Measurements from ENCODE around the gene PLEKHG5. TPM values are rescaled to one million over a fixed set of nuclear protein-coding genes. Genes with fewer than 3 reads are reported as not detected.

PLEKHG5 gene
- total and polyA plus RNA-seq, 10 of the 15 experiments (the other 5 are each of a cell fraction or from before 2014, with no cell fraction given), result 0.04 to 1.1 (median 0.18) TPM; not detected in 1

- TF ChIP-seq ZBTB11 (CRISPR knock-in tag; IDR thresholded peaks at IDR 0.05), result no peak
- no peak for TF ChIP-seq NFXL1 (IDR thresholded peaks at IDR 0.05; ENCODE audit: borderline replicate concordance)
- TF ChIP-seq ZNF217 (IDR thresholded peaks at IDR 0.05), result no peak
These were observed 6.7 kb downstream of the PLEKHG5 start (continued) for GRCh38 chr1:6484826-6485167.

- ChIA-PET SMC1A (ENCODE audit: uncharacterized antibody, unreplicated experiment) (no interaction called here), POLR2A (no interaction called here), CTCF (no interaction called here), RAD21 (ENCODE audit: unreplicated experiment) (no interaction called here)
- WGBS (ENCODE audit: insufficient coverage, insufficient replicate concordance, low lambda C conversion rate, missing lambda C conversion rate), result 80% methylated on average over 7 of the region's 7 CpGs
- Histone ChIP-seq H3K4me1 (ENCODE audit: control insufficient read depth, insufficient read depth, low read length) (no peaks in the 10 kb centered on the region), H3K4me3 (no peak overlapping the region), H3K79me2 (ENCODE audit: control insufficient read depth, insufficient read depth, low read length) (no peaks in the 10 kb centered on the region), H3K4me2 (ENCODE audit: control insufficient read depth, insufficient read depth) (no peak overlapping the region), H3K36me3 (ENCODE audit: control insufficient read depth in 2 of 2, insufficient read depth in 2 of 2, low read length in 1 of 2) (no peaks in the 10 kb centered on the region), H3K9ac (ENCODE audit: control insufficient read depth, insufficient read depth, low read length) (no peak overlapping the region), H4K20me1 (ENCODE audit: control insufficient read depth, insufficient read depth) (peaks cover 2% of the 10 kb centered on the region; the same call in 1 of the 2 replicates), H3K27ac (ENCODE audit: control insufficient read depth, insufficient read depth) (no peak overlapping the region), H2AFZ (ENCODE audit: control insufficient read depth, low read depth, low read length) (no peak overlapping the region), H3K9me3 (replicated peaks; ENCODE audit: control insufficient read depth, insufficient read depth, low read length) (no peaks in the 10 kb centered on the region), H3K27me3 (replicated peaks in 1 of 2; ENCODE audit: control insufficient read depth in 2 of 2, insufficient read depth in 2 of 2, low read length in 1 of 2) (peaks cover 2 to 3% of the 10 kb centered on the region in 2 experiments; a peak in 3 of 4 replicates)
- DNase-seq (ENCODE audit: low read depth, low spot score) (no peak), FAIRE-seq (no peak), ATAC-seq (no peak)
- intact Hi-C loops (cut with micrococcal nuclease; ENCODE audit: unreplicated experiment) (loop anchor here (2.0 kb wide), 1 partner anchor 163 kb away; no protein-coding TSS in a partner anchor), in situ Hi-C loops (cut with MboI) (loop anchor here (25.0 kb wide), 1 partner anchor 729 kb away; no protein-coding TSS in a partner anchor)
- BruUV-seq (replicated peaks), result no TSS peak
- no peak for TF ChIP-seq EGR1 (IDR thresholded peaks at IDR 0.05; ENCODE audit: borderline replicate concordance in 1 of 2, low read depth in 2 of 2, low read length in 2 of 2)
- TF ChIP-seq CREB1 (IDR thresholded peaks at IDR 0.05; ENCODE audit: low read depth), result no peak
- TF ChIP-seq NFYA (IDR thresholded peaks at IDR 0.05; ENCODE audit: borderline replicate concordance, low read depth, low read length), result no peak
- no peak for TF ChIP-seq NBN (IDR thresholded peaks at IDR 0.05)
- TF ChIP-seq MEF2A (IDR thresholded peaks at IDR 0.05; ENCODE audit: insufficient read depth, low read depth, low read length), result no peak
- no peak for TF ChIP-seq GABPA (IDR thresholded peaks at IDR 0.05; ENCODE audit: low read depth)
- no peak for TF ChIP-seq ESRRA (IDR thresholded peaks at IDR 0.05; ENCODE audit: low read length)
- no peak for TF ChIP-seq CUX1 (IDR thresholded peaks at IDR 0.05; ENCODE audit: insufficient replicate concordance, low read depth, low read length)
- TF ChIP-seq KLF5 (IDR thresholded peaks at IDR 0.05; ENCODE audit: partially characterized antibody), result no peak
- no peak for TF ChIP-seq TAF1 (IDR thresholded peaks at IDR 0.05; ENCODE audit: borderline replicate concordance, low read depth, low read length)
- TF ChIP-seq ZZZ3 (IDR thresholded peaks at IDR 0.05; ENCODE audit: control insufficient read depth, insufficient read length, low read depth), result no peak
- no peak for TF ChIP-seq HCFC1 (IDR thresholded peaks at IDR 0.05; ENCODE audit: low read length)
- TF ChIP-seq CHD1 (IDR thresholded peaks at IDR 0.05; ENCODE audit: low read depth, low read length), result no peak
- TF ChIP-seq NR2F1 (conservative IDR thresholded peaks at IDR 0.05), result no peak
- no peak for TF ChIP-seq SIN3A (IDR thresholded peaks at IDR 0.05; ENCODE audit: low read depth, low read length)
These were observed 7.7 kb downstream of the PLEKHG5 start for GRCh38 chr1:6483761-6484117.

Data from GM12878 (cell line).